ENCODE data around the gene MINK1. TPM values are rescaled to one million over a fixed set of nuclear protein-coding genes. Genes with fewer than 3 reads are reported as not detected.

MINK1 gene
- total and polyA plus RNA-seq, 10 of the 15 experiments (the other 5 are each of a cell fraction or from before 2014, with no cell fraction given), result 0.08 to 55.6 (median 15.0) TPM

DNA sequence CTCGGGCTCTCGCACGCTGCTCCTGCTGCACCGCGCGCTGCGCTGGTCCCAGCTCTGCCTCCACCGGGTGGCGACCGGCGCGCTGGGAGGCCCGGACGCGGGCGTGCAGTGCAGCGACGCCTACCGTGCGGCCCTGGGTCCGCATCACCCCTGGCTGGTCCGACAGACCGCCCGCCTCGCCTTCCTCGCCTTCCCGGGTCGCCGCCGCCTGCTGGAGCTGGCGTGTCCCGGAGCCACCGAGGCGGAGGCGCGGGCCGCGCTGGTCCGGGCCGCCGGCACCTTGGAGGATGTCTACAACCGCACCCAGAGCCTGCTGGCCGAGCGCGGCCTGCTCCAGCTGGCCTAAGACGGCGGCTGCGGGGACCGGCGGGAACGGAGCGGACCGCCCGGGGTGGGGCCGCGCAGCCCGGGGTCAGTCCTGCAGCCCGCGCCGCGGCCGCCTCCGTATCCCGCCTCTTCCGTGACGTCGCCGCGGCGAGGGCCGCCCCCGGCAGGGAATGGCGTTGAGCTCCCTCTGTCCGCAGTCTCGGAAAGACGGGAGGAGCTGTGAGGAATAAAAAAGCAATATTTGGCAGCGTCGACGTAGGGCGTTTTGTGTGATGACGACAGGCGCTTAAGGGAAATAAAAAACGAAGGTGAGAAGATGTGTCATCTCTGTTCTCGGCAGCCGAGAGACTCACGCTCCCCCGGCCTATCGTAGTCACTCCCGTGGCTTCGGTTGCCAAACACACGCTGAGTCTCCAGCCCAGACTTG, 43.0 kb upstream of the MINK1 start (continued):
- peak; percentile 83 for TF ChIP-seq KLF5 (IDR thresholded peaks at IDR 0.05; ENCODE audit: partially characterized antibody)
- TF ChIP-seq SMAD5 (IDR thresholded peaks at IDR 0.05; ENCODE audit: low read depth), result no peak
- no peak for TF ChIP-seq CHD2 (IDR thresholded peaks at IDR 0.05; ENCODE audit: borderline replicate concordance, low read depth, low read length)
- TF ChIP-seq NR2F1 (conservative IDR thresholded peaks at IDR 0.05), result peak; percentile 92
- 0 out of 2 replicates have a peak, but pooled peaks have one; percentile 15 for TF ChIP-seq ESRRA (IDR thresholded peaks at IDR 0.05; ENCODE audit: low read length)
- TF ChIP-seq GATAD2B (conservative IDR thresholded peaks at IDR 0.05; ENCODE audit: low read depth), result peak; percentile 99
- TF ChIP-seq BACH1 (IDR thresholded peaks at IDR 0.05; ENCODE audit: borderline replicate concordance), result peak; percentile 85
- no peak for TF ChIP-seq SREBF1 (IDR thresholded peaks at IDR 0.05; ENCODE audit: low read length)
- TF ChIP-seq STAT3 (IDR thresholded peaks at IDR 0.05; ENCODE audit: low read depth, low read length), result no peak
- peak; percentile 80 for TF ChIP-seq CREB1 (IDR thresholded peaks at IDR 0.05; ENCODE audit: low read depth)
- TF ChIP-seq, protein P1, sequence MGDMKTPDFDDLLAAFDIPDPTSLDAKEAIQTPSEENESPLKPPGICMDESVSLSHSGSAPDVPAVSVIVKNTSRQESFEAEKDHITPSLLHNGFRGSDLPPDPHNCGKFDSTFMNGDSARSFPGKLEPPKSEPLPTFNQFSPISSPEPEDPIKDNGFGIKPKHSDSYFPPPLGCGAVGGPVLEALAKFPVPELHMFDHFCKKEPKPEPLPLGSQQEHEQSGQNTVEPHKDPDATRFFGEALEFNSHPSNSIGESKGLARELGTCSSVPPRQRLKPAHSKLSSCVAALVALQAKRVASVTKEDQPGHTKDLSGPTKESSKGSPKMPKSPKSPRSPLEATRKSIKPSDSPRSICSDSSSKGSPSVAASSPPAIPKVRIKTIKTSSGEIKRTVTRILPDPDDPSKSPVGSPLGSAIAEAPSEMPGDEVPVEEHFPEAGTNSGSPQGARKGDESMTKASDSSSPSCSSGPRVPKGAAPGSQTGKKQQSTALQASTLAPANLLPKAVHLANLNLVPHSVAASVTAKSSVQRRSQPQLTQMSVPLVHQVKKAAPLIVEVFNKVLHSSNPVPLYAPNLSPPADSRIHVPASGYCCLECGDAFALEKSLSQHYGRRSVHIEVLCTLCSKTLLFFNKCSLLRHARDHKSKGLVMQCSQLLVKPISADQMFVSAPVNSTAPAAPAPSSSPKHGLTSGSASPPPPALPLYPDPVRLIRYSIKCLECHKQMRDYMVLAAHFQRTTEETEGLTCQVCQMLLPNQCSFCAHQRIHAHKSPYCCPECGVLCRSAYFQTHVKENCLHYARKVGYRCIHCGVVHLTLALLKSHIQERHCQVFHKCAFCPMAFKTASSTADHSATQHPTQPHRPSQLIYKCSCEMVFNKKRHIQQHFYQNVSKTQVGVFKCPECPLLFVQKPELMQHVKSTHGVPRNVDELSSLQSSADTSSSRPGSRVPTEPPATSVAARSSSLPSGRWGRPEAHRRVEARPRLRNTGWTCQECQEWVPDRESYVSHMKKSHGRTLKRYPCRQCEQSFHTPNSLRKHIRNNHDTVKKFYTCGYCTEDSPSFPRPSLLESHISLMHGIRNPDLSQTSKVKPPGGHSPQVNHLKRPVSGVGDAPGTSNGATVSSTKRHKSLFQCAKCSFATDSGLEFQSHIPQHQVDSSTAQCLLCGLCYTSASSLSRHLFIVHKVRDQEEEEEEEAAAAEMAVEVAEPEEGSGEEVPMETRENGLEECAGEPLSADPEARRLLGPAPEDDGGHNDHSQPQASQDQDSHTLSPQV (IDR thresholded peaks at IDR 0.05), result peak; percentile 89
- TF ChIP-seq, protein P2, sequence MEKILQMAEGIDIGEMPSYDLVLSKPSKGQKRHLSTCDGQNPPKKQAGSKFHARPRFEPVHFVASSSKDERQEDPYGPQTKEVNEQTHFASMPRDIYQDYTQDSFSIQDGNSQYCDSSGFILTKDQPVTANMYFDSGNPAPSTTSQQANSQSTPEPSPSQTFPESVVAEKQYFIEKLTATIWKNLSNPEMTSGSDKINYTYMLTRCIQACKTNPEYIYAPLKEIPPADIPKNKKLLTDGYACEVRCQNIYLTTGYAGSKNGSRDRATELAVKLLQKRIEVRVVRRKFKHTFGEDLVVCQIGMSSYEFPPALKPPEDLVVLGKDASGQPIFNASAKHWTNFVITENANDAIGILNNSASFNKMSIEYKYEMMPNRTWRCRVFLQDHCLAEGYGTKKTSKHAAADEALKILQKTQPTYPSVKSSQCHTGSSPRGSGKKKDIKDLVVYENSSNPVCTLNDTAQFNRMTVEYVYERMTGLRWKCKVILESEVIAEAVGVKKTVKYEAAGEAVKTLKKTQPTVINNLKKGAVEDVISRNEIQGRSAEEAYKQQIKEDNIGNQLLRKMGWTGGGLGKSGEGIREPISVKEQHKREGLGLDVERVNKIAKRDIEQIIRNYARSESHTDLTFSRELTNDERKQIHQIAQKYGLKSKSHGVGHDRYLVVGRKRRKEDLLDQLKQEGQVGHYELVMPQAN (conservative IDR thresholded peaks at IDR 0.05), result 0 out of 2 replicates have a peak, but pooled peaks have one; percentile 87
- TF ChIP-seq YBX1 (IDR thresholded peaks at IDR 0.05), result no peak
- no peak for TF ChIP-seq EZH2 (IDR thresholded peaks at IDR 0.05; ENCODE audit: borderline replicate concordance, control insufficient read depth, low read depth, low read length)
- no peak for TF ChIP-seq GABPA (IDR thresholded peaks at IDR 0.05; ENCODE audit: low read depth)
- TF ChIP-seq SIX5 (IDR thresholded peaks at IDR 0.05; ENCODE audit: low read depth, low read length, severe bottlenecking), result no peak
- no peak for TF ChIP-seq WRNIP1 (IDR thresholded peaks at IDR 0.05; ENCODE audit: borderline replicate concordance, low read depth, low read length)
- no peak for TF ChIP-seq NFYA (IDR thresholded peaks at IDR 0.05; ENCODE audit: borderline replicate concordance, low read depth, low read length)
- TF ChIP-seq RAD21 (IDR thresholded peaks at IDR 0.05; ENCODE audit: insufficient read depth, low read depth, low read length), result peak; percentile 38; the same call in 1 of the 2 replicates
- peak; percentile 45; the same call in 1 of the 2 replicates for TF ChIP-seq CREM (IDR thresholded peaks at IDR 0.05; ENCODE audit: low read depth)
- TF ChIP-seq ZNF24 (IDR thresholded peaks at IDR 0.05), result peak; percentile 71
- TF ChIP-seq SRF (IDR thresholded peaks at IDR 0.05; ENCODE audit: low read depth in 2 of 2, low read length in 2 of 2), result 0 out of 4 replicates have a peak, but pooled peaks of 1 of the 2 experiments have one; percentile 44
- TF ChIP-seq, protein P3, sequence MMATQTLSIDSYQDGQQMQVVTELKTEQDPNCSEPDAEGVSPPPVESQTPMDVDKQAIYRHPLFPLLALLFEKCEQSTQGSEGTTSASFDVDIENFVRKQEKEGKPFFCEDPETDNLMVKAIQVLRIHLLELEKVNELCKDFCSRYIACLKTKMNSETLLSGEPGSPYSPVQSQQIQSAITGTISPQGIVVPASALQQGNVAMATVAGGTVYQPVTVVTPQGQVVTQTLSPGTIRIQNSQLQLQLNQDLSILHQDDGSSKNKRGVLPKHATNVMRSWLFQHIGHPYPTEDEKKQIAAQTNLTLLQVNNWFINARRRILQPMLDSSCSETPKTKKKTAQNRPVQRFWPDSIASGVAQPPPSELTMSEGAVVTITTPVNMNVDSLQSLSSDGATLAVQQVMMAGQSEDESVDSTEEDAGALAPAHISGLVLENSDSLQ (IDR thresholded peaks at IDR 0.05), result no peak
